ENCODE results near the gene C2CD2.
"Not testable (repeated sequence)": the region's sequence is repeated elsewhere in the genome, so short reads cannot be mapped to it uniquely, and the experiment has no call there.

C2CD2 gene

DNA sequence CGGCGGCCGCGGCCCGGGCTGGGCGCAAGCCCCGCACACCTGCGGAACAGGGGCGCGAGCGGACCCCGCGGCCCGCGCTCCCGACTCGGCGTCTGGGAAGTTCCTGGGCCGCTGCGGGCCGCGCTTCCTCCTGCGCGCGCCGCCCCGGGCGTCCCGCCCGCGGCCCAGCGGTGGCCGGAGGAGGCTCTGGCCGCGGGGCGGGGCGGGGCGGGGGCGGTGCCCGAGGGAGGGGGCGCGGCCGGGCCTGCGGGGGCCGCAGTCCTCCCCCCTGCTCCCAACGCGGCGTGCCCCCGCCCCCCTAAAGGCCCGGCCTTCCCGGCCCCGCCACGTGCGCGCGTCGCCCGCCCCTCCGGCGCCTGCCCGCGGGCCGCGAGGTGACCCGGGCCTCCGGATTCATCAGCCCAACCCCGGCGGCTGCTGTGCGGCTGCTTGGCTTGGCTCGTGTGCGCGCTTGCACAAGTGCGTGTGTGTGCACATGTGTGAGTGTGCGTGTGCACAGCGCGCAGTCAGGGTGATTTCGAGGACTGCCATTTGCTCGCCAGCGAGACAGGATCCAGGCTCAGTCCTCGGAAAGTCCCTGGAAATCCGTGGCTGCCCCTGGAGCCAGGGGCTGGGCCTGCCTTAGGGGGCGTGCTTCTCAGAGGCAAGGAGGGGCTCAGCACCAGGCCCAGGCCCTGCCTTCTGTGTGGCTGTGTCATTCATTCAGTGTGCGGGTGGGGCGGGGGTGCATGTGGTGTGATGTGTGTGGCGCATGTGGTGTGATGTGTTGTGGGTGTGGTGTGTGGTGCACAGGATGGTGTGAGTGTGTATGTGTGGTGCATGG lies at the start of gene C2CD2:
Gene C2CD2 (minus strand): TSS at position 188 of the 823 bp plus-strand sequence. CDS start 370 bp downstream, outside the sequence.
- DNase-seq: no peak

DNA sequence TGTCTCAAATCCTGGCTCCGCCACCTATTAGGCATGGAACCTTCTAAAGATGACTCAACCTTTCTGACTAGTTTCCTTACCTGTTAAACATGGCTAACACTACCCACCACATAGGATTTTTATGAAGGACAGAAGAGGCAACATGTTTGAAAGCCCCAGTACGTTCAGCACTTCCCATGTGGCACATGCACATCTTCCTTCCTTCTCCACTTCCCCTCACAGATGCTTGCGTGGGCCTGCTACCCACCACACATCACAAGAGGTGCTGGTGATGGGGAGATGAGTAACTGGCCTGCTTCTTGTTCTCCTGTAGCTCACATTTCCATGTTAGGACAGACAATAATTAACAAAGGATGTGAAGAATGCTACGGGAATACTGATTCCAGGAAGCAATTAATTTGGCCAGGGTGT lies 49.2 kb upstream of the C2CD2 start:
- no peak for DNase-seq

DNA sequence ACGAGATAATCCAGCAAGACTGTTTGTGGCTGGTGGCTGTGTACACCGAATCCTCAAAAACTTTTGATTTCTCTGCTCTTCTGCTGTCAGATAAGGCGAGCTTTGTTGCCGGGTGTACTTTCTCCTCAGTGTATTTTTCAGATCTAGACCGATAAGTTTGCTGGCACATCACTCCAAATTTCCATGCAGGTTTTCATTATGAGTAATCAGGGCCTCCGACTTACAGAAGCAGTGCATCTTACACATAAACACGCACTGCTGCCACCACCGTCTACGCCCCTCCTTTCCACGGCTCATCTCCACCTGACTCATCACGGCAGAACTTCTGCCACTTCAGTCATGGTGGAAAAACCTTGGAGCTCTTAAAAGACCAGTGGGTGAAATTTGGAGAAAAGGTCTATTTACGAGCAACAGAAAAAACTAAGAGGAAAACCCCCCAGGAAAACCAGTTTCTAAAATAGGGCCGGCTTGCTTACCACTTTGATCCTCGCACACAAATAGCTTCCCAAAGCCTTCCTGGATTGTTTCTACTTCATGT lies 48.7 kb upstream of the C2CD2 start:
- DNase-seq: peak; percentile 32

DNA sequence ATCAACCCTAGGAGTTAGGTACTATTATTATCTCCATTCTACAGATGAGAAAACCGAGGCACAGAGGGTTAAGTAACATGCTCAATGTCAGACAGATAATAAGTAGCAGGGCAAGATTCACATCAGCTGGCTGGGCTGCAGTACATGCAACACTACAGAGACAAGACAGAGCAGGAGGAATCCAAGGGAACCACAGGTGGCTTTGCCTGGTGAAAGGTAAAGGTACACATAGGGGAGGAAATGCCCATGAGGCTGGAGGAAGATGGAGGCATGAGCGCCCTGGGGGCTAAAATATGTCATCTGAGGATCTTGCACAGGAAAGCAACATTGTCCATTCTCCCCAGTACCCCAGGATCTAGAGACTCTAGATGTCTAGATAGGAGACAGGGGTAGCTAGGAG lies 48.0 kb upstream of the C2CD2 start:
- no peak for DNase-seq

DNA sequence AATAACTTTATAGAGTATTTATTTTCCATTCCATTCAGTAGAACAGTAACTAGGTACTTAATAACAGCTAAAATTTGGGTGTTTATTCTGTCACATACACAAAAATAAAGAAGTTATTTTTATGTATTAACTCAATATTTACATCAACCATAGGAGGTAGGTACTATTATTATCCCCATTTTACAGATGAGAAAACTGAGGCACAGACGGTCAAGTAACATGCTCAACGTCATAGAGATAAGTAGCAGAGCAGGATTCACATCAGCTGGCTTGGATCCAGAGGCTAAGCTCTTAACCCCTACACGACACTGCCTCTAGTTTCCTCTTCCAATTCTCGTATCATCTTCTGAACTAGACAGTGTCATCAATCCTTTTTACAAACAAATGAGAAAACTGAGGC lies 47.1 kb upstream of the C2CD2 start:
- DNase-seq: no peak

DNA sequence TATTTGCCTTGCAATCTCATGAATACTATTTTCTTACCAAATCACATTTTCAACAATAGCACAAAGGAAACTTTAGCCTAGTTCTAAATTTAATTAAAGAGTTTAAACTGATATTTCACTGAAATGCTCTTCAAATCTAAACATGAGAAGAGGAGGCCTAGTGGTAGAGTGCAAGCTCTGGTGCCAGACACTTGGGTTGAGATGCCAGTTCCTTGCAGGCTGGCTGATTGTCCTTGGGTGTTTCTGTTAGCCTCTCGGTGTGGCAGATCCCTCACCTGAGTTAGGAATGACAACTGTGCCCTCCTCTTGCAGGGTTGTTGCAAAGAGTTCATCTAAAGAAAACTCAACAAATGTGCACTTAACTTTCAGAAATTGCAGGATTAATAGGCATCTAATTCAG lies 43.8 kb upstream of the C2CD2 start:
- DNase-seq: no peak

DNA sequence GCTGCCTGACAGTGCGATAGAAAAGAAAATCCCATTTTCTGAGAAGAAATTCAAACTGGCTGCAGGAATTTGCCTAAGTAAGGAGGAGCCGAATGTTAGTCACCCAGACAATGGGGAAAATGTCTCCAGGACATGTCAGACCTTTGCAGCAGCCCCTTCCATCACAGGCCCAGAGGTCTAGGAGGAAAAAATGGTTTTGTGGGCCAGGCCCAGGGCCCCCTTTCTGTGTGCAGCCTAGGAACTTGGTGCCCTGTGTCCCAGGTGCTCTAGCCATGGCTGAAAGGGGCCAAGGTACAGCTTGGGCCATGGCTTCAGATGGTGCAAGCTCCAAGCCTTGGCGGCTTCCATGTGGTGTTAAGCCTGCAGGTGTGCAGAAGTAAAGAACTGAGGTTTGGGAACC lies 41.8 kb upstream of the C2CD2 start:
- no peak for DNase-seq

DNA sequence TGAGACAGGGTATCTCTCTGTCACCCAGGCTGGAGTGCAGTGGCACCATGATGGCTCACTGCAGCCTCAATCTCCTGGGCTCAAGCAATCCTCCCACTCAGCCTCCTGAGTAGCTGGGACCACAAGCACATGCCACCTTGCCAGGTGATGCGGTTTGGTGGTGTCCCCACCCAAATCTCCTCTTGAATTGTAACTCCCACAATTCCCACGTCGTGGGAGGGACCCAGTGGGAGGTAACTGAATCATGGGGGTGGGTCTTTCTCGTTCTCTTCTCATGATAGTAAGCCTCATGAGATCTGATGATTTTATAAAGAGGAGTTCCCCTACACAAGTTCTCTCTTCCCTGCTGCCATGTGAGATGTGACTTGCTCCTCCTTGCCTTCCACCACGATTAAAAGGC lies 40.8 kb upstream of the C2CD2 start:
- DNase-seq: not testable (repeated sequence)

DNA sequence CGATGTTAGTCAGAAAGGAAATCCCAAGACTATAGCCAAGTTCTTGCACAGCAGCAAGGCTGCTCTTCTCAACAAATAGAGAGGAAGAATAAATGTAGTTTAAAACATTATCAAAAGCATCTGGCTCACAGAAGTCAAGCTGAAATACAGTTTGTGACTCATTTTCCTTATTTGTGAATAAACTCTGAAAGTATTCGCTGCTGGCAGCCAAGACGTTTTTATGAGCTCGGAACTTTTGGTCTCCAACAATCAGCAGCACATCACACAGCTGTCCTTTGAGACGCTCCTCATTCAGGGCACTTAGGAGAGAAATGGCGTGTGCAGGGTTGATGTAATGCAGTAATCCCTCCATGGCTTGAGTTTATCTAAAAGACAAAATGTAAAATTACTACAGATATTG lies 39.9 kb upstream of the C2CD2 start:
- no peak for DNase-seq

DNA sequence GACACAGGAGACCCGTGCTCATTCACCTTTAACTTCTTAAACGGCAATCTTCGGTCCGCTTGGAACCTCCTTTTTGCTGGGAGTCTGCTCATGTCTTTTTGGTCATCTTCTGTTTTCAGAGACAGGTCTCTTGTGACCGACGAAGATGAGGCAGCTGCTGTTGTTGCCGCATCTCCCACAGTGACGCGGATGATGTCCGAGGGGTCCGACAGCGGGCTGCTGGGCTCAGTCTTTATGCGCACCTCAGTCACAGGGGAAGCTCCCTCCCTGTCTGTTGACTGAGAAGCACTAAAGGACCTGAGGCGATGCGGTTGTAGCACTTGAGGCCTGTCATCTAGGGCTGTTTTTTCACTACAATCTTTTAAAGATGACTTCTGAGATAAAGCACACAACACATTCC lies 38.8 kb upstream of the C2CD2 start:
- no peak for DNase-seq

DNA sequence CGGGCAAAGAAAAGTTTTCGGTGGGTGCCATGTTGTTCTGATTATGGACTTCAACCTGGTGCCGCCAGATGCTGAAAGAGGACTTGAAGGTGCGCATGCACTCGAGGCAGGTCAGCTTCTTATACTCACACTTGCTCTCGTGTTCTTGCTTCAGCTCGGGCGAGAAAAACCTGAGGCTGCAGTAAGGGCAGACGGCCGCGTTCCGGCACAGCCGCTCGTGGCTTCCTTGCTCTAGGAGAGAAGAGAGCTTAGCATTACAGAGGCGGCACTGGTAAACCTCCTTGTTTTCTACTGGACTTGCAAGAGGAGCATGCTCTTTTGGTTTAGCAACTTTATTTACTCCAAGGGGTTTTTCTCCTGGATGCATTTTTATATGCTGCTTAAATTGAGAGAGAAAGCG lies 37.8 kb upstream of the C2CD2 start:
- DNase-seq: no peak

DNA sequence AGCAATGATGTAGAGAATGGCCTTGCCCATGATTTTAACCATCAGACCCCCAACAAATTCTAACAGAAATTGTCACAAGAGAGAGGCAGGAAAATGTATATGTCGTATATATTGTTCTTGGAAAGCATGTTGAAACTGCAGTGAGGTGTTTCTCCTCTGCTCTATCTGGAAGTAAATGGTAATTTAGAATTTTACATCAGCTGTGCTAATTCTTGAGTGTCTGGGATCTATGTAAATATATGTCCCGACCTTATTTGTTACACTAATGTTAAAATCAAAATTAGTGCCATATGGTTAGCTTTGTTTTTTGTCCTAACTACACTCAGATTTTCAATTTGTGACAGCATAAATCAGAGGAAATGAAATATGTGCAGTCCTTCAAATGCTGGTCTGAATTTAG lies 35.9 kb upstream of the C2CD2 start:
- no peak for DNase-seq

DNA sequence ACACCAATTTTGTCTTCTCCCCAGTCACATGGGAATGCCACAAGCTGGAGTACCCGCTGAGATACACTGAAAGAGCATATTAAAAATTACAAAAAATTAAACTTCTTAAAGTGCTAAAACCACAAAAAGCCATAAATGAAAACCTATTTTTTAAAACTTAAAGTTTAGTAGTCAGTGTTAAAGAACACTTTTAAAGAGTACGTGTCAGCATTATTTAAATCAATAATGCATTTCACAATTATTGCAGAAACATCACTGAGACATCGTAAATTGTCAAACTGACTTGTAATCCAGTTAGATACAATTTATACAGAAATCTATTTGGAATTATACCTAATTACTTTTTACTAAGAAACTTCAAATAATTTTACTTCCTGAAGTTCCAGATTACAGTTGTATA lies 33.5 kb upstream of the C2CD2 start:
- DNase-seq: no peak

DNA sequence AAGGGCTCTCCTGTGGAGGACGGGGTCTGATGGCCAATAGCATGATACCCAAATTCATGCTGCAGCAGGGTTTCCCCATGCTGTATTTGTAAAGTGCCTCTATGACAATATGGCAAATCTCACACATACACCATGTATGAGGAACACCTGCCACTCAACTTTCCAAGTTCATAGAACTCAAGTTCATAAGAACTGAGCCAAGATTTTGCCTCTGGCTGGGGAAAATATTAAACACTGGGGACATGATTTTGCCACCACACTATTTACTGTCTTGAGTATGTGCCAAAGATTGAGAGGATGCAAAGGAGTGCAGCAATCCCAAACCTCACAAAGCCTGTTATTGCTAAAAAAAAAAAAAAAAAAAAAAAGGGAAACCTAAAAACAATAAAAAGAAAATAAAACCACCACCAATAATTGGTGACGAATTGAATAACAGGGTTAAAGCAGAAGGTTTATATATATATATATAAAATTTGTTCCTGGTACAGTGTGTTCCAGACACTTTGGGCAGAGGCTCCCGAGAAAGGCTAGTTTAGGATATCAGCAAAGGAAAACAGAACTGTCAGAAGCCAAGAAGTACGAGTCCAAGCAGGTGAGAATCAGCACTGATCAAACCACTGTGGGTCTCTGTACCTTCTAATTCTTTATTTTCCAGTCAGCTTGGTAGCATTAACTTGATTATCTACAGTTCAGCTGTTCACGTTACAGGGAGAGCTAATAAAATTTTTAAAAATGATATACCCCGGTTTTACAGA lies 32.0 kb upstream of the C2CD2 start:
- DNase-seq: no peak

DNA sequence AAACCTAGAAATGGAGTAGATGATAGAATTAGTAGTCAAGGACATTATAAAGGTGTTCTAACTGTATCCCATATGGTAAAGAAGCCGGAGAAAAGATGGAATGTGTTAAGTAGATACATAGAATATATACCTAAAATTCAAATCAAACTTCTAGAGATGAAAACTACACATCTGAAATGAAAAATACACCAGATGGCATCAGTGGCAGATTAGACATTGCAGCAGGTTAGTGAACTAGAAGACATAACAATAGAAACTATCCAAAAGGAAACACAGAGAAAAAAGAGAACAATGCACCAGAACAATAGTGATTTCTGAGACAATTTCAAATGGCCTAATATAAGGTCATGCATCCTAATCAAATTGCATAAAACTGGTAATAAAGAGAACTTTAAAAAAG lies 29.4 kb upstream of the C2CD2 start:
- no peak for DNase-seq

DNA sequence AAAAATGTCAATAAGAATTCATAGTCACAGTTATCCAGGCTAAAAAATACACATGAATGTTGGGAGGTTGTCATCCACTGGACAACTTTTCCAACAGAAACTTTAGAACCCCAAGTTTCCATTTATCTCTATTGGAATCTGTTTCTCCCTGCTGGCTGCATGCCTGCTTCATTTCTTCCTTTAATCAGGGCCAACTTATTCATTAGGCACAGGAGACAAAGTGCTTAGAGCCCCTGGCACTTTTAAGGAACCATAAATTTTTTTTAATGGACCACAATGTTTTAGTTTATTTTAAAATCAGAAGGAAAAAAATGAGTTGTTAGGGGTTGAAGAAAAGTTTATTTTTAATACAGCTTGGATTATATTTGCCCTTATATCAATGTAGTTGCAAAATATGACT lies 26.7 kb upstream of the C2CD2 start:
- no peak for DNase-seq

DNA sequence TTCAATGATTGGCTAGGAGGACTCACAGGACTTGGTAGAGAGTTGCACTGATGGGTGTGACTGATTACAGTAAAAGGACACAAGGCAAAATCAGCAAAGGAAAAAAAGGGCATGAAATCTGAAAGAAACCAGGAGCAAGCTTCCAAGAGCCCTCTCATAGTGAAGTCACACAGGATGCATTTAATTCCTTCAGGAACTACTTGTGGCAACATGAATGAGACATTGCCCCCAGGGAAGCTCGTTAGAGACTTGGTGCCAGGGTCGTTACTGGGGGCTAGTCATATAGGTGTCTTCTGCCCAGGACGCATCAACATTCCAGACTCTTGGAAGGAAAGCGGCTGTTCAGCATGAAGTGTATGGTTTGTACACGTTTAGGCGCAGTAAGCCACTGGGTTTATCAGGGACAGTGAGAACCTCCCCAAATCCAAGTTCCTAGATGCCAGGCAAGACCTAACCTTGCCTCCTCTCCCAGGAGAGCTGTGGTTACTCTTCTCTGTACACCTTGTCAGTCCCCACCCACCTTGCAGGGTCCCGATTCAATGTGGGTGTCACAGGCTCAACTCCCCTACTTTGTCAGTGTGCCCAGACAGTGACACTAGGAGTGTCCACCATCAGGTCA lies 26.0 kb upstream of the C2CD2 start:
- no peak for DNase-seq

DNA sequence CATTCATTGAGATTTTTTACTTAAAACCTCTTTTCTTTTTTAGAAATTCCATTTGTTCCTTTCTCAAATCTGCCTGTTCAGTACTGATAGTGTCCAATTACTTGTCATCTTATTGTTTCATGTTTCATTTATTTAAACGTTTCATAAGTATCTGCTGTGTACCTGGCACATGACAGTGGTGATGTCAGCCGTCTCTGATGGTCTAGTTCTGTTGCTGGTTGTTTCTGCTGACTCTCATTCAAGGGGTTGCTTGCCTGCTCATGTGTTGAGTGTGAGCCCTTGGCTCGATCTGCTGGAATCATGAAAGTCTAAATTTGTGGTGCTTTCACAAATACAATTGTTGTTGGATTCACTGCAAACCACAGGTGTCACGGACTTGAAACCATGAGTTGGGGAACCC lies 25.5 kb upstream of the C2CD2 start:
- DNase-seq: no peak

DNA sequence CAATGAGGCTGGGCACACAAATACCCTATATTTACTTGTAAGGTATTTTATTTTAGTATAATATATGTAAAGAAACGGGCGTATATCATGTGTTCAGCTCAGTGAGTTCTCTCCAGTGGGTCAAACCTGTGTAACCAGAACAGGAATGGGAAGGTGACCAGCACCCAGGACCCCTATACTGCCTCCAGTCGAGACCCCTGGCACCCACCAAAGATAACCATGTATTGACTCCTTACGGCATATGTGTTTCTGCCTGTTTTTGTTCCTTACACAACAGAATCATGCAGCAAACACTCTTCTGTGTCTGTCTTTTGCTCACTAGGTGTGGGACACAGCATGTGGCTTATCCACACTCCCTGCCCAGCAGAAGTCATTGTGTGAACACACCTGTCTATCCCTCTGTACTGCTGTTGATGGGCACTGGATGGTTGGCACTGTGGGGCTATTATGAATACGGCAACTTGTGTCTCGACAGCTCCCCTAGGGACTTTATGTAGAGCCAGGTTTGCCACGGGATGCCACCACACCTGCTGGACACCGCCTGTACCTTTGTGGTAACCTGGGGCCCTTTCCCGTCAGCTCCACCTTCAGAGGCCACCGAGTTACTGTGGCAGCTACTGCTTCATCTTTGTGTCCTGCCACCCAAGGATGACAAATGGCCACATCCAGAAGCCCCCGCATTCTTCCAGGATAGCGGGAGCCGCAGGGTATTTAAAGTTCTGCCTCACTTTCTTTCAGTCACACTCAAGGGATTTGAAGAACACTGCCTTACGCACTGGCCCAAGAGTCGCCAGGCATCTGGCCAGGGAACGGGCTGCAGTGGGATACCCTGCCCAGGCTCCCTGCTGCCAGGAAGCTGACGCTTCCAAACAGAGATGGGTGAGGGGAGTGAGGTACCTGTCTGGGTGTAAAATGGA lies 23.5 kb upstream of the C2CD2 start:
- no peak for DNase-seq

DNA sequence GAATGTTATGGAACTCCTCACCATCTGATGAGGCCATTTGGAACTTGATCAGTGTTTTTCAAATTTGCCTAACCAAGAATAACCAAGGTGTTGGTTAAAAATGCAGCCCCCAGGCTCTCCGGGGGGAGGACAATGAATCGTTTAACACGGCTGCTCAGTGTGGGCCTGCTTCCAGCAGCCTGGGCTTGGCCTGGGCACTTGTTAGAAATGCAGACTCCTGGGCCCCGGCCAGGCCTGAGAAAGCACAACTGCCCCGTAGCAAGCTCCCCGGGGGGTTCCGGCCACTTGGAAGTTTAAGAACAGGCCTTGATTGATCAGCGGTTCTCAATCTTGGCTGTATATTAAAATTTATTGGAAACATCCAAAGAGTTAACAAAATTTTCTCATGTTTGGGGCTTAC lies 22.8 kb upstream of the C2CD2 start:
- no peak for DNase-seq

DNA sequence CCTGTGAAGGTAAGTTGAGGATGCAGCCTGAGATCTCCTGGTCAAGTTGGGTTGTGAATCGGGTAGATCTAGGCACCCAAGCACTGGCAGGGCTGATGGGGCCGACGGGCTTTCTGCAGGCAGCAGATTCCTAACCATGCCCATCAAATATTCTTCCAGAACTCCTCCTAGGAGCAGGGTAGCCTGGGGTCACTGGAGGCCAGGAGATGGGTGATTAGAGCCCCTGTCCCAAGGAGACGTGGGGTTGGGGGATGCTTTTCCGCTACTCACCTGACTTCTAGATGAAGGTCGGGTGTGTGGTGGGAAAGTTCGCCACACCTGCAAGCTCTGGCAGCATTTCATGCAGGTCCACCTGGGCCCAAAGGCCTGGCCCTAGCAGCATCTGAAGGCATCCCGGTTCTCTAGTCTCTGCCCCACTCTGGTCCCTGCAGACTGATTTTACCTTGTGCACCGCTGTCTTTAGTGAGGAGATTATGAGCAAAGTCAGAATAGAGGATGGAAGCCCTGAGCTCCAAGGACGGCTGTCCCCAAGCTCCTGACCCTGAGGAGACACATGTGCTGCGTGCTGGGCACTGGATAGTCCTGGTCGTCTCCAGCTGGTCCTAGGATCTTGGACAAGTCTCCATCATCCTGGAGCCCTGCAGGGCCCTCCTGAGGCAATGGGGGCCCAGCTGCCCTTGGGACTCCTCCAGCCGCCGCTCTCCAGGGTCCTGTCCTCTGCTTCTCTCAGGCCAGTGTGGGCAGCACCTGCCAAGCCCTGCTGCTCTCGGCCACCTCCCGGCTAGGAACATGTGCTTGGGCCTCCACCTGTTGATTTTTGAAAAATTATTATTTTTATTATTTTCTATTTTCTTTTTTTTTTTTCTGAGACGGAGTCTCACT lies 21.8 kb upstream of the C2CD2 start:
- no peak for DNase-seq

DNA sequence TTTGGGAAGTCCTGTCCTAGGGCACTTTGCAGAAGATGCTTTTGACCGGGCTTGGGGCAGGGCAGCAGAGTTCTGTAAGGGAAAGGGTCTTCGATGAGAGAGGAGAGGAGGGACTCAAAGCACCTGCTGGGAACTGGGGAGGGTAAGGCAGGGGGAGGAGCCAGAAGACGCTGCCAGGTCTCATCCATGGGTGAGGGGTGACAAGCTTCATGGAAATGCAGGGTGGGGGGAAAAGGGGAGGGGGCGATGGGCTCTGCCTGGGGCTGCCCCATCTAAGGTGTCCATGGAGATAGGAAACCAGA lies 20.9 kb upstream of the C2CD2 start:
- DNase-seq: no peak
